Cardiac septum (tissue), 1 donor: ENCODE data around the gene HES5. TPM values are rescaled to one million over a fixed set of nuclear protein-coding genes. Genes with fewer than 3 reads are reported as not detected.

Experiments
- DNase-seq: peaks from one replicate; pipeline ENCODE4 v3.0.0-alpha.2; 2020; ENCODE audit warnings: low spot score
- intact Hi-C: fragments of 100-400 bp; cut with DNase I; formaldehyde crosslinking; loops from one replicate; pipeline ENCODE4 v1.14.0; 2022
- total RNA-seq: library from RNA; stranded (reverse); fragmentation: NEBNext Ultra II Directional; extraction: Animal tissue kit (Norgen Biotek cat#: 25700); gene quantifications from one replicate; pipeline ENCODE4 v1.2.1, GENCODE V29; 2021
- donor health status: DM: no; HTN: no; CAD: no.

HES5 gene
- total RNA-seq, 1 donor from 2014 or later: 2.0 TPM

DNA sequence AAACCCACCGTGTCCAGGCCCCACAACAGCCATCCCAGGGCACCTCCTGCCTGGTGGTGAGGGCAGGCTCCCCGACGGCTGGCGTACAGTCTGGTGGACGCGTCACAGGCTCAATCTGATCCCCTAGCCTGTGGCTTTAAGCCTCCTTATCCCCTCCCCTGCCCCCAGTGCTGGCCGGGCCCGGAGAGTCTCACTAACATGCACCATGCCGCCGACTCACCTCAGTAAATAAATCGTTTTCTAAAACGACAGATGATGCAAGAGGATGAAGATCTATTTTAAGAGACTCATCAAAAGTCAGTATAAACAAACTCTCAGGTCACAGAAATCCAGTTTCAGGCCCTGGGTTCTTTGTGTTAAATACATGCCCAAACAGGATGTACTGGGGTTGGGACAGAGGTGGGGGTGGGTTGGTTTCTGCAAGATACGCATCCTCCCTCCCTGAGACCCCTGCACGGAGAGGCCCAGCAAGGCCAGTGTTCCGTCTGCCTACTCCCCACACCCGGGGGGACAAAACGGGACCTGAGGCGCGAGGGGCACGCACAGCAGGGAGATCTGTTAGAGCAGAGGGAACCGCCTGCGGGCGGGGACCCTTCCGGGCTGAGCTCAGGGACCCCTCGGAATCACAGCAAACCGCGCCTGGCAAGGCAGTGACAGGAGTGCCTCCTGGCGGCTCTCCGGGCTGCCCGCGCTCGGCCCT, 6.7 kb downstream of the HES5 start:
- intact Hi-C loops: loop anchor here (10.0 kb wide), 2 partner anchors 121 to 209 kb away; no protein-coding TSS in a partner anchor
- DNase-seq: no peak

GRCh38 chr1:2522230-2522629, 7.8 kb downstream of the HES5 start:
- DNase-seq: no peak
- intact Hi-C loops: loop anchor here (10.0 kb wide), 2 partner anchors 123 to 207 kb away; no protein-coding TSS in a partner anchor

- no peak for DNase-seq
- intact Hi-C loops: loop anchor here (10.0 kb wide), 2 partner anchors 124 to 206 kb away; no protein-coding TSS in a partner anchor
Measured at GRCh38 chr1:2520806-2521205, 9.3 kb downstream of the HES5 start.

DNA sequence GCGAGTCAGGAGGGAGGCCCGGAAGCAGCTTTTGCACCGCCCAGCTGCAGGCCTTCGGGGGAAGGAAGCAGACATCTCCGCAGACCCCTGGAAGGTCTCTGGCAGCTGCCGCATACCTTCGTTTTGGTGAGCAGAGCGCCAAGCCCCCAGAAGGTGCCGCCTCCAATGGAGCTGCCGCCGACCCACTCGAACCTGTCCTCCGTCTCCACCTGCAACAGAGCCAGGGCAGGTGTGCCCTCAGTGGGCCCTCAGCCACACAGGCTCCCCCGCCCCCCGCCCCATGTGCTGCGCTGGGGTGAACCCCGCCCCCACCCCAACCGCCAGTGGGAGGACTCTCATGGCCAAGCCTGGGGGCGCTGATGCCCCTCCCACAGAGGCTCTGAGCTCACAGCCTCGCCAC, 9.9 kb downstream of the HES5 start:
- intact Hi-C loops: loop anchor here (10.0 kb wide), 2 partner anchors 125 to 205 kb away; no protein-coding TSS in a partner anchor

GRCh38 chr1:2519729-2520128, 10.3 kb downstream of the HES5 start:
- DNase-seq: no peak
- intact Hi-C loops: loop anchor here (10.0 kb wide), 2 partner anchors 125 to 205 kb away; no protein-coding TSS in a partner anchor

More for the DNA sequence above, 9.9 kb downstream of the HES5 start:
- DNase-seq: no peak

DNA sequence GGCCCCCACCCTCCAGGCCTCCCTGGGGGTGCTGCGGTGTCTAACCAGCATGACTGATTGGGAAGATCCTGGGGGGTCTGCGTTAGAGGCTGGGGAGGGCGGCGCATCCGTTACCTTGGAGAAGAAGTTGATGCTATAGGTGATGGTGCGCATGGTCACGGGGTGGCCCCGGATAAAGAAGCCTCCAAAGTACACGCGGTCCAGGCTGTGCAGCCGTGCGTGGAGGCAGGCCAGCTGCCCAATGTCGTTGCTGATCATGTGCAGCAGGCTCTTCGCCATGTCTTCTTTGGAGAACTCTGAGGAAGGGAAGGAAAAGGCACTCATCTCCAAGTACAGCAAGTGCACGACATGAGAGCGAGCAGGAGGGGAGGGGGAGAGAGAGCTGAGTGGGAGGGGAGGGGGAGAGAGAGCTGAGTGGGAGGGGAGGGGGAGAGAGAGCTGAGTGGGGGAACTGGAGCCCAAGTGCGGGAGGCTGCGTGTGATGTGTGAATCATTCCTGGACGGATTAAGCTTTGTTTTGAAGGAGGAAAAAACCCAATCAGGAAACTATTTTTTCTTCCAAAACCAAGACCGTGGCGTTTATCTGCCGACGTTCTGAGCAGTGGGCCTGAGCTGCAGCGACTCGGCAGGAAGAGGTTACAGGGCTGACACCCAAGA, 10.9 kb downstream of the HES5 start:
- intact Hi-C loops: no loop called here

GRCh38 chr1:2518528-2518927, 11.5 kb downstream of the HES5 start:
- intact Hi-C loops: no loop called here
- no peak for DNase-seq

More for the DNA sequence above, 10.9 kb downstream of the HES5 start:
- DNase-seq: no peak

DNA sequence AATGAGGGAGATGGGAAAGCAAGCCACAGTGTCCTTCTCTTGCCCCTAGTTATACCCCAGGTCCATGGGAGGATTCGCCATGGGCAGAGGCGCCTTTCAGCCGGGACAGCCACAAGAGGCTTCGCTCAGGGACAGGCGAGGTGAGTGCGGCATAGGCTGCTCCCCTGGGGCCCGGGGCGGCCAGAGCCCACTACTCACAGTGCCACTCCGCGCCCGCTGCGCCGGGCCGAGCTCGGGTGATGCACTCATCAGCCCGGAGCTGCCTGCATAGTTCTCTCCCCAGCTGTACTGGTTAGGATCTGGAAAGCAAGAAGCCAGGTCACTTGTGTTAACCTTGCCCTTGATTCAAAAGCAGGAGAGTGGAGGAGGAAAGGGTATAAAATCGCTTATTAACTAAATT, 12.1 kb downstream of the HES5 start:
- intact Hi-C loops: no loop called here
- no peak for DNase-seq

DNA sequence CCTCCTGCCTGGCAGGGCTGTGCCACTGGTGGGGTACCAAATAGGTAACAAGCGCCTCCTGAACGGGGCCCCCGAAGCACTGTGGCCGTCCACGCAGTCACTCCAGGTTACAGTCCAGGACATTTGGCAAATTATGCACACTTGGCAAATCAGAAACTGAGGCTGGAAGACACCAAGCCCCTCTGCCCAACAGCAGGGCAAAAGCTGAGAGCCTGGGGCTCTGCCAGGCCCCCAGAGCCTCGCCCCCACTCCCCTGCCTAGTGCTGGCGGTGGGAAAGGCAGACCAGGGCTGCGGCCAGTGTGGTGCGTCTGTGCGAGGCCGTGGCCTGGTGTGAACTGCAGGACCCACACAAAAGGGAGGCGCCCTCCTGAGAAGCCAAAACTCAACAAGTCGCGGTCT, 13.1 kb downstream of the HES5 start:
- intact Hi-C loops: no loop called here
- no peak for DNase-seq

- intact Hi-C loops: no loop called here
- DNase-seq: no peak
Measured at GRCh38 chr1:2516124-2516523, 13.9 kb downstream of the HES5 start.

DNA sequence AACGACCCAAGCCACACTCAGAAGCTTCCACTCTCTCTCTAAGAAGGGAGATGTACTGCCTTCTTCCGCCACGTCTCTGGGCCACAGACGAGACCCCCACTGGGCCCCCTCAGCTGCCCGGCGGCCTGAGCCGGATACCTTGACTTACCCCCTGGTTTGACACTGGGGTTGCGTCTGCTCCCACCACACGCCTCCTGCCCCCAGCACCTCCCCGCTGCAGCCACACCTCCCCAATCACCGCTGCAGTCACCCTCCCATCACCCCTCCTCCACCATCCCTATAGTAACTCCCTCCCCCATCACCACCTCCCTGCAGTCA, 14.3 kb downstream of the HES5 start:
- intact Hi-C loops: no loop called here
- no peak for DNase-seq

- intact Hi-C loops: no loop called here
Measured at GRCh38 chr1:2514863-2515762, 14.9 kb downstream of the HES5 start.

DNA sequence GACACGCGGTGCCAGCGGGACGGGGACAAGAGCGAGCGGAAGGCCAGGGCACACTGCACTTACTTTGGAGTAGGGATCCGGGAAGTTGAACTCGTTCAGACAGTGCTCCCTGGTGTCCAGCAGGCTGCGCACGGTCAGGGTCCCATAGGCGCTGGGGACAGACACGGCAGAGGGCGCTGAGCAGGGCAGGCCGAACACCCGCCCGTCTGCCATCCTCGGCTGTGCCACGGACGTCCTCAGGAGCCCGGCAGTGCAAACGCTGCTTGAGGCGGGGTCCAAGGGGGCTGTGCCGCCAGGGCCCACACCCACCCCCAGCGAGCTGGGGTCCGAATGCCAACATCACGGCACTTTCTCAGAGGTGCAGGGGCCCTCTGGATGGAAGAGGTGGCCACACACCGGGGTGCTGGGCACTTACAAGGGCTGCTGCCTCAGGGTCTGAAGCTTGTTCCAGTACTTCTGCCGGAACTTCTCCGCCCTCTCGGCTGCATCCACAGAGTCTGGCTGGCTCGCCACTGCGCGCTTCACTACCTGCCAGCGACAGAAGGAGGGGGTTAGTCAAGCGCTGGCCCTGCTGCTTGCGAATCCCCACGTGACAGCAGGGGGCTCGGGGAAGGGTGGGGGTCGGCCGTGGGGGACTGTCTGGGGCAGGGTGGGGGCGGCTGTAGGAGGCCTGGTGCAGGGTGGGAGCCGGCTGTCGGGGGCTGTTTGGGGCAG, 16.0 kb downstream of the HES5 start:
- no peak for DNase-seq
- intact Hi-C loops: no loop called here

More at GRCh38 chr1:2514863-2515762, 14.9 kb downstream of the HES5 start:
- DNase-seq: no peak

DNA sequence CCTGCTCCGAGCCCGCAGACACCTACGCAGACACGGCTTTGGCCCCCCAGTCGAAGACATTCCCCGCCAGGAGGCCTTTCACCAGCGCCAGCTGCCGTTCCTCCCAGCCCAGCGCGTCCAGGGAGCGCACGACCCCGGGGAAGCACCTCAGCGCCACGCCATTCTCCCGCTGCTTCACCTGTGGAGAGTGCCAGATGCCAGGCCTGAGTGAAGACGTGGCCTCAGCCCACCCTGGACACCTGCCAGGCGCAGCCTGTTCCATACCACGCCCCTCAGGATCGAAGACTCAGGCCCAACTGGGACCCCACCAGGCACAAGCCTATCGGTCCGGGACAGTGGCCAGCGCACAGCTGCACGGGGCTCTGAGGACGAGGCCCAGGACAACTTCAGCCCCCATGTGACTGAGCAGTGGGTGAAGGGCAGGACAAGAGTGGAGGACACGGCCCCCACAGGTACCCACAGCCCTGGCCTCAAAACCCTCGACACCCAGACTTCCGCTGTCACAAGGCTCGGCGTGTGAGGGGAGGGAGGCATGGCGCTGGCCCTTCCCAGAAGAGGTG, 17.1 kb downstream of the HES5 start:
- DNase-seq: no peak
- intact Hi-C loops: no loop called here

DNA sequence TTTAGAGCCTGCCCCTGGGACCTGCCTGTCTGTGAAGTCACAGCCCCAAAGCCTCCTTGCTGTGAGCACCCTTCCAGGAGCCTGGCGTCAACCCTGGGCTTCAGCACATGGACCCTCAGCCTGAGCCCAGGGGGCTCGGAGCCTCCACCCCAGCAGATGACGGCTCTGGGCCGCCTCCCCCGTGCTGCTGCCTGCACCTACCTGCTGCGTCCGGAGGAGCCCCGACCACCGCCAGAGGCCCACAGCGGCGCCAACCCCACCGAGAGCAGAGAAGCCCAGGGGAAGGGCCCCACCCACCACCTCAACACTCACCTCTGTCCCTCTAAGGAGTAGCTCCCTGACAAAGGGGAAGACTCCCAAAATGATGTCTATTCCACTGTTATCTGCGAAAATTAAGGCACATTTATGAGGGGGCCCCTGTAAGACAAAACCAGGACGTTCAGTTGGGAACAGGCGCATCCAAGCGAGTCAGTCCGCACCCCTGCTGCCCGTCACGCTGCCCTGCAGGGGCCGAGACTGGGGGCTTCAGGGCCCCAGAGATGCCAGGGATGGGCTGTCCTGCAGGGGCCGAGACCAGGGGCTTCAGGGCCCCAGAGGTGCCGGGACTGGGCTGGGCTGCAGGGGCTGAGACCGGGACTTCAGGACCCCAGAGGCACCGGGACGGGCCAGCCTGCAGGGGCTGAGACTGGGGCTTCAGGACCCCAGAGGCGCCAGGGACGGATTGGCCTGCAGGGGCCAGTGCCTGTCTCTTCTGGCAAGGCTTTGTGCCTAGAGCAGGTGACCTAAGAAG, 19.5 kb downstream of the HES5 start:
- no peak for DNase-seq
- intact Hi-C loops: no loop called here

GRCh38 chr1:2509589-2509988, 20.5 kb downstream of the HES5 start:
- no peak for DNase-seq
- intact Hi-C loops: no loop called here

DNA sequence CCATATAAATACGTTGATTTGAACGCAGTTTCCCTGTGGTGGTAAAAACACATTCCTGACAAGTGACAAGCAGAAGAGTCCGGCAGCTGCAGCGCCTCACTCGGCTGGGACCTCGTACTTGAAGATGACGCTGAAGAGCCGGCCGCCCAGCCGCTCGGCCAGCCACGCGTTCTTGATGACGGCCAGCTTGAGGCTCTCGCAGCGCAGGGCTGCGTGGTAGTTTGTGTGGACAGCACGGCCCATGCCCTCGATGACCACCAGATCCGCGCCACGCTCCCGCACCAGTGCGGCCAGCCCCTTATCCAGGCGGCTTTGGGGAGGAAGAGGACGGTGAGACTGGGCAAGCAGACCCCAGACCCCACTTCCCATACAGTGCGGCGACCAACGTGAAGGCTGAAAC, 21.3 kb downstream of the HES5 start:
- intact Hi-C loops: no loop called here
- no peak for DNase-seq

DNA sequence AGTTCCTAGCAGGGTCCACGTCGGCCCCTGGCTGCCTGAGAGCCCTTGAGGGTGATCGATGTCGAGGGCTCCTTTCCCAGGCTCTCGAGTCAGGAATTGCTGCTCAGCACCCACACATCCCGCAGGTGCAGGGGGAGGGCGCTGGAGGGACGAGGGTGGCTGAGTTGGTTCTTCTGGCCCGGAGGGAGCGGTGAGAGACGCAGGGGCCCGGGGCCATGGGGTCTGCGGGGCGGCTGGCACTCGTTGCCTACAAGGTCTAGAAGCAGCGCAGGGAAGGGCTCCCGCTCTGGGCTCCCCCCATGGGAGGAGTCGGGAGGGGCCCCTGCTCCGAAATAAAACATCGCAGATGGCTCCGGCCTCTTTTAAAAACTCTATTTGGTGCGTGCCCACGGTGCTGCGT, 21.9 kb downstream of the HES5 start:
- intact Hi-C loops: no loop called here
- no peak for DNase-seq
